ENCODE measurements around the gene SNRPN.

DNA sequence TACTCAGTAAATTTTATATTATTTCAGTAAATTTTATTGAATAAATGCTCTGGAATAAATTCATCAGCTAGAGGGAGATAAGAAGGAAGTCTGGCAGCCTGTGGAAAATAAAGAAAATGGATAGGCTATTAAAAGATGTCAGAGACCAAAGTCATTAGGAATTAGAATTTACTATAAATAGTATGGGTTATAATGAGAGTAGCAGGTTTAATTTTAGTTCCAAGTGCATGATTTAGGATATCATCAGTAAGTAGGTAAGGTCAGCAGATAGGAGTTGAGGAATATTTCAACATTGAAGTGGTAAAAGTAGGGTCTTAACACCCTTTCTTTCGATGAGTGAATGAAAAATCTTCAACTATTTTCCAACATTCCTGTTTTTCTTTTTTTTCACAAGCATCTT, 64.6 kb downstream of the SNRPN start:
- no peak for TF ChIP-seq POLR2AphosphoS5 (IDR thresholded peaks at IDR 0.05; ENCODE audit: low read depth, low read length)
- TF ChIP-seq, protein P1, sequence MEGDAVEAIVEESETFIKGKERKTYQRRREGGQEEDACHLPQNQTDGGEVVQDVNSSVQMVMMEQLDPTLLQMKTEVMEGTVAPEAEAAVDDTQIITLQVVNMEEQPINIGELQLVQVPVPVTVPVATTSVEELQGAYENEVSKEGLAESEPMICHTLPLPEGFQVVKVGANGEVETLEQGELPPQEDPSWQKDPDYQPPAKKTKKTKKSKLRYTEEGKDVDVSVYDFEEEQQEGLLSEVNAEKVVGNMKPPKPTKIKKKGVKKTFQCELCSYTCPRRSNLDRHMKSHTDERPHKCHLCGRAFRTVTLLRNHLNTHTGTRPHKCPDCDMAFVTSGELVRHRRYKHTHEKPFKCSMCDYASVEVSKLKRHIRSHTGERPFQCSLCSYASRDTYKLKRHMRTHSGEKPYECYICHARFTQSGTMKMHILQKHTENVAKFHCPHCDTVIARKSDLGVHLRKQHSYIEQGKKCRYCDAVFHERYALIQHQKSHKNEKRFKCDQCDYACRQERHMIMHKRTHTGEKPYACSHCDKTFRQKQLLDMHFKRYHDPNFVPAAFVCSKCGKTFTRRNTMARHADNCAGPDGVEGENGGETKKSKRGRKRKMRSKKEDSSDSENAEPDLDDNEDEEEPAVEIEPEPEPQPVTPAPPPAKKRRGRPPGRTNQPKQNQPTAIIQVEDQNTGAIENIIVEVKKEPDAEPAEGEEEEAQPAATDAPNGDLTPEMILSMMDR (IDR thresholded peaks at IDR 0.05 in 2 of 3, conservative IDR thresholded peaks at IDR 0.05 in 1 of 3; ENCODE audit: borderline replicate concordance in 1 of 3, insufficient read depth in 1 of 3, low read depth in 2 of 3, low read length in 2 of 3): no peak
- no peak for TF ChIP-seq SIN3A (IDR thresholded peaks at IDR 0.05; ENCODE audit: low read depth)
- no peak for TF ChIP-seq JUND (IDR thresholded peaks at IDR 0.05)
- no peak for TF ChIP-seq POLR2A (IDR thresholded peaks at IDR 0.05; ENCODE audit: borderline replicate concordance, extremely low read depth, insufficient read depth, insufficient read length)
- no peak for TF ChIP-seq EZH2 (IDR thresholded peaks at IDR 0.05)
- TF ChIP-seq RAD21 (IDR thresholded peaks at IDR 0.05; ENCODE audit: low read depth): no peak
- TF ChIP-seq SP1 (IDR thresholded peaks at IDR 0.05; ENCODE audit: low read depth): no peak
